HG03108 (cell line): ENCODE data around the gene SNCA.

Source experiments
- ATAC-seq: cut with Tn5 transposase; IDR thresholded peaks from one replicate; pipeline ENCODE4 v1.9.1; 2021; ENCODE audit warnings: moderate library complexity; ENCODE audit not compliant: unreplicated experiment

The SNCA gene

DNA sequence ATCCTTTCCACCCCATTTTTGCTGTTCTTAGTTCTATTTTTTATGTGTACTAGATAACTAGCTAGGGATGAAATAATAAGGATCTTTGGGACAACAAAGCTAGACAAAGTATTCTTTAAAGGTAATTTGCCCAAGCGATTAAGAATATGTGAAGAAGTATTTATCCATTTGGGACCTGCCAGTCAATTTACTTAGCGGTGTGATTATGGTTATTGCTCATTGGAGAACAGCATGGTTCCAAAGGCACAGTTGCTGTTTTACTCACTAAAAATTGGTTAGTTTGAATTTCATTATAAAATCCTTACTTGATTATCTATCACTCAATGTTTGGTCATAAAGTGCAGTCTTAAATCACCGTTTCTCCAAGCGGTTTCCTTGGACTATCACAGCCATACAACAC lies 124.1 kb downstream of the SNCA start:
- no peak for ATAC-seq

DNA sequence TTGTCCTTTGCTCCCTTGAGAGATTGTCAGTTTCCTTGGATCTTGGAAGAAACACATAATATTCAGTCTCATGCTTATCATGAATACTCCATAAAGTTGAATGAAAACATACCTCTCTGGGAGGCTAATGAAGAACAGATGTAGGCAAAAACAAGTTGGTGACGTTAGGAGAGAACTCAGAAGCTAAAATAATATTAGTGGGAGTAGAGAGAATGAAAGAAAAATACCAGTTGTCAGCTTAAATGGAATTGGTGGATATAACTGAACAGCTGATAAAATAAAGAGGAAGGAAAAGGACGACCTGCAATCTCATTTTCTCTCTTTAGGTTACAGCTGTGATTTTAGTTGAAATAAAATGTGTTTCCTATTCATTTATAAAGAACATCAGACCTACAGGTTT lies 124.8 kb downstream of the SNCA start:
- no peak for ATAC-seq

GRCh38 chr4:89708903-89709421 lies 128.0 kb downstream of the SNCA start:
- ATAC-seq: no peak

DNA sequence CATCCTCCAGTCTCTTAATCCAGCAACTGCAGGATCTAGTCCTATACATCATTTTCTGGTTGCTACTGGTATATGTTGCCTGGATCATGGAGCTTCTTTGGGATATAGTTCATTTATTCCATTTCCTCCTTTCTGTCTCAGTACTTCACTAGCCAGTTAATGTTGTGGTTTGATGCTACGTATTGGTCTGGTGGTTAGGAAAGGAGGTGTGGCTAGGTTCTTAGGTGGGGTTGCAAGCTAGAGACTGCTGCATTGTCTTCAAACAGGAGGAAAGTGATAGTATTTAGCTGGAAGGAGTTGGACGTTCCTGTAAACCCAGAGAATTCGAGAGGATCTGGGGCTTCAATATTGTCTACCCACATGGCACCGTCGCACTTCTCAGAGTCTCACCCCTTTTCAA lies 129.5 kb downstream of the SNCA start:
- ATAC-seq: no peak

- no peak for ATAC-seq
These were observed 132.1 kb downstream of the SNCA start for GRCh38 chr4:89704651-89705395.

GRCh38 chr4:89703829-89704590 lies 133.0 kb downstream of the SNCA start:
- ATAC-seq: no peak

- no peak for ATAC-seq
These were observed 136.1 kb downstream of the SNCA start for GRCh38 chr4:89700766-89701423.

GRCh38 chr4:89685690-89686089 lies 151.3 kb downstream of the SNCA start:
- ATAC-seq: no peak

DNA sequence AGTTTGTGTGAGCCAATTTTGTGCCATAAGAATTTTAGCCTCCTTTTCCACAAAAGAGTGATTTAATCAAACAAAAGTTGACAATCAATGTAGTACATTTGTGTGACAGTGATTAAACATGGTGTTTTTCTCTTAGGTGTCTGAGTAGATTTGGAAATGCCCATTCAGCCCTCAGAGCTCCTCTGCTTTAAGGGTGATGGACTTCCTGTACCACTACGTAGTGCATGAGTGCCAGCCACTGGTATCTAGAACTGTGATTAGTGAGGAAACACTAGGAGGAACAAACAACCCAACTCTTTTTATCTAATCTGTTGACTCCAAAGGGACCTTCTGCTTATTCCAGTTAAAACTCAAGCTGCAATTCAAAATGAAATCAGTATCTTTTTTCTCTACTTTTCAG lies 151.7 kb downstream of the SNCA start:
- ATAC-seq: no peak

DNA sequence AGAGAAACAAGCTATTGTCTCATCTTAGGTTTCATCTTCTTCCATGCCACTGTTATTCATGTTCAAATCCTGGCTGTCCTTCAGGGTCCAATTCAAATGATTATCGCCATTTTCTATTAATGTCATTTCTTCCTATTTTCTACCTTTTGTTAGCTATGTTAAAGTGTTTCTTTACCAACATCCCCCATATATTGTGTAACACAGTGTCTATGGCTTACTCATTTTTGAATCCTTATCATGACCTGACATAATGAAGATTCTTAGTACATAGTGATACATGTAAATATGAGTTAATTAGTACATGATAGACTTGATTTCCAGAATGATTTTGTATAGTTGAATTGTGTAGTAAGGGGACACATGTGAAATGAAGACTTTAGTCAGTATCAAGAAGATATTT lies 152.4 kb downstream of the SNCA start:
- no peak for ATAC-seq

GRCh38 chr4:89682808-89683207 lies 154.2 kb downstream of the SNCA start:
- no peak for ATAC-seq

GRCh38 chr4:89681671-89682070 lies 155.3 kb downstream of the SNCA start:
- no peak for ATAC-seq

DNA sequence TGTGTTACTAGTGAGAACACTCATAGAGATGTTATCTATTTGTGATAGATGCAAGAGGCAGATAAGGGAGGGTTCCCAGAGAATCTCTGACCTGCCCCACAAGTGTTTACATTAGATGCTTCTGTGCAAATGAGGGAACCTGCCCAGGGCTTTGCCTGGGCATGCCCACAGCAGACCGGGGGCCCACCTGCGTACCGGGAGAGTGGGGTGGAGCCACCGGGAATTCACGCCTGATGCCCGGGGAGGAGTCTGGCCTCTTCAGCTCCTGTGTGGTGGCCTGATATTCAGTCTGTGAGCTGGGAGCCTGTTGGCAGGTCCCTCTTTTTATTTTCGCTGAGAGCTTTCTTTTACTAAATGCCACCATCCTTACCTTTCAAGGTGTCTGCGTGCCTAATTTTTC lies 155.7 kb downstream of the SNCA start:
- no peak for ATAC-seq

DNA sequence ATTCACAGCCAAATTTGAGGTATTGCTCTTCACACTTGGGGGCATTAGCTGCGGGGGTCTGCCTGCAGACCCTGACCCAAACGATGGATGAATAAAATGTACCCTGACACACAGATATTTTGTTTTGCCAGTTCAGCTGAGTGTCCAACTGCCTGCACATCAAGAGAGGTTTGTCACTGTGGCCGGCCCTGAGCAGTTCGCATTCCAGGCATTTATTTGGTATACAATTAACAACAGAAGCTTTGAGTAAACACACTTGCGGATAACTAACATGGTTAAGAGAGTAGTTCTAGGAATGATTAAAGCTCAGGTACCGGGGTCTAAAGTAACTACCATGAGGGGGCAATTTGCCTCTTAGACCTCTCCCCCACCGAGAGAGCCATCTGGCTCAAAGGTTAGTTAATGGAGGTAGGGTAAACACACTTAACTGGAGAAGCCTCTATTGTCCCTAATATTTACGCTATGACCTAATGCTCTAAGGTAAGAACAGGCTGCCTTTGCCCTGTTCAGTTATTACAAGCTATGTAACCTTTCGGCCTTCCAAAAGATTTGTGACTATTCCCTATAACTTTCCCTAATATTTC lies 162.0 kb downstream of the SNCA start:
- ATAC-seq: no peak
